ENCODE data around the gene ANKRD34C. TPM values are rescaled to one million over a fixed set of nuclear protein-coding genes. Genes with fewer than 3 reads are reported as not detected.
A peak's percentile ranks its signal among the peaks of the same experiment; 100 is the strongest.
"Not testable (repeated sequence)": the region's sequence is repeated elsewhere in the genome, so short reads cannot be mapped to it uniquely, and the experiment has no call there.

ANKRD34C gene
- total and polyA plus RNA-seq, 4 experiments from 2014 or later: not detected

DNA sequence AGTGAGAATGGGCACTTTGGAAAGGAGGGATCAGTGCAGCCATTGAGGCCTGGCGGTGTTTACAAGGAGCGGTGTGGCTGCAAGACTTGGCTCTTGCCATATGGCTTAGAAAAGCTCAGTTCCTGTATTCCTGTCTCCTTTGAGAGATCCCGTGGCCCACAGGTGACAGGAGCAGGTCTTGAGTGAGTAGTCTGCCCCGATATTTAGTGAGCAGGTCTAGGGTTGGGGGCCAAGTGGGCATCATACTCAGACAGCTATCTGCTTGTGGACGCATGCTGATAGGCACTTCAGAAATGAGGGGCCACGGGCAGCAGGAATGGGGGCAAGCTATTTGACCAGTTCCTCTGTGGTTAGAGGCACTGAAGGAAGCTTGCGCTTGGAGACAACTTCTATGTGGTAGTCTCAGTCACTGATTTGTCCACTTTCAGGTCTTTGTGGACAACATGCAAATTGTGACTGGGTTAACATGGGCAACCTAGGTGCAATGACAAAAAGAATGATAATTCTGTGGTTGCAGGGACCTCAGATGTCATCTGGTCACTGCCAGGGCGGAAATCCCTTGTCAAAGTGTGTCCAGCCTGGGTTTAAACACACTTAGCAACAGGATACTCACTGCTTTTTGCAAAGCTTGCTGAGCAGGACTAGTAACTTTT lies 29.5 kb downstream of the ANKRD34C start:
- Histone ChIP-seq H3K27ac (ENCODE audit: low read depth, low read length) (no peak overlapping the region), H3K4me1 (ENCODE audit: insufficient read depth, low read length) (peaks cover 25% of the 10 kb centered on the region), H3K9me3 (ENCODE audit: control insufficient read depth in 1 of 2, low read length in 2 of 2) (no peaks in the 10 kb centered on the region), H3K27me3 (ENCODE audit: insufficient read depth, low read length) (no peaks in the 10 kb centered on the region), H3K4me3 (ENCODE audit: low read length in 2 of 2) (peak overlapping the region; percentile 45 to 84), H3K36me3 (ENCODE audit: insufficient read depth, low read length) (peaks cover 34% of the 10 kb centered on the region)
- intact Hi-C loops (cut with micrococcal nuclease): no loop called here
- peaks cover 0 to 2% (median 0%) of the 10 kb centered on the region in 8 donors for H3K9me3 Mint-ChIP-seq
- H3K27ac Mint-ChIP-seq: peak overlapping the region in 4 of 7 donors; percentile 69 to 81 (median 77)
- no peak for DNase-seq
- peak overlapping the region; percentile 84 to 90 (median 88) for H3K4me3 Mint-ChIP-seq
- CTCF ChIA-PET (ENCODE audit: partially characterized antibody): interaction anchor here (0.7 kb wide), 1 partner anchor 10 kb away, joined by 3 read pairs; no protein-coding TSS in a partner anchor
- peaks cover 7 to 9% of the 10 kb centered on the region in 2 donors for H3K27me3 Mint-ChIP-seq
- H3K4me1 Mint-ChIP-seq: peaks cover 27 to 51% (median 42%) of the 10 kb centered on the region in 4 donors
- peaks cover 44 to 46% of the 10 kb centered on the region in 2 donors for H3K36me3 Mint-ChIP-seq
- POLR2A ChIA-PET (ENCODE audit: partially characterized antibody): no interaction called here

DNA sequence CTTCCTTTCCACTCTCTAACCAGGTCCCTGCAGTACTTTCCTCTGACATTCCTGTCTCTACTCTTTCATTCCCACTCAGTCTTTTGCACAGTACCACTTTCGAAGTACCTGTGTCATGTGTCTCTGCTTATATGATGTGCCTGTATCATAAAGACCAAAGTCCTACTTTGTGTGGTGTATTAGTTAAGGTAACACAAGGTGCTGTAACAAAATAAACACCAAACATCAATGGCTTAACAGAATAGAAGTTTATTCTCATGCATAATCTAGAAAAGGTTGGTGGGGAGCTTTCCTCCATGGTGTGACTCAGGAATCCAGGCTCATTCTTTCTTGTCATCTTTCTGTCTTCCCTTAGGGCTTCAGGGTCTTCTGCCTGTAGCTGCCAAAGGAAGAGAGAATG lies 31.7 kb downstream of the ANKRD34C start:
- no peak overlapping the region for H3K27ac ChIP-seq (ENCODE audit: low read depth, low read length)
- H3K4me1 Mint-ChIP-seq: peaks cover 39 to 72% (median 51%) of the 10 kb centered on the region in 4 donors
- H3K27me3 ChIP-seq (ENCODE audit: insufficient read depth, low read length): no peaks in the 10 kb centered on the region
- peak overlapping the region in 4 of 8 donors; percentile 29 to 59 (median 50) for H3K4me3 Mint-ChIP-seq
- peaks cover 2 to 4% of the 10 kb centered on the region in 2 donors for H3K27me3 Mint-ChIP-seq
- no peak overlapping the region for H3K4me3 ChIP-seq (ENCODE audit: low read length in 2 of 2)
- peaks cover 65 to 68% of the 10 kb centered on the region in 2 donors for H3K36me3 Mint-ChIP-seq
- ChIA-PET POLR2A (ENCODE audit: partially characterized antibody) (interaction anchor here (0.6 kb wide), 1 partner anchor 17 kb away, joined by 3 read pairs; no protein-coding TSS in a partner anchor), CTCF (ENCODE audit: partially characterized antibody) (interaction anchor here (1.3 kb wide), 1 partner anchor 129 kb away, joined by 3 read pairs; no protein-coding TSS in a partner anchor)
- H3K9me3 ChIP-seq (ENCODE audit: control insufficient read depth in 1 of 2, low read length in 2 of 2): no peaks in the 10 kb centered on the region
- peaks cover 32% of the 10 kb centered on the region for H3K4me1 ChIP-seq (ENCODE audit: insufficient read depth, low read length)
- H3K27ac Mint-ChIP-seq: peak overlapping the region in 1 of 7 donors; percentile 33
- peaks cover 0 to 2% (median 0%) of the 10 kb centered on the region in 8 donors for H3K9me3 Mint-ChIP-seq
- intact Hi-C loops (cut with micrococcal nuclease): no loop called here
- DNase-seq: no peak
- peaks cover 53% of the 10 kb centered on the region for H3K36me3 ChIP-seq (ENCODE audit: insufficient read depth, low read length)

DNA sequence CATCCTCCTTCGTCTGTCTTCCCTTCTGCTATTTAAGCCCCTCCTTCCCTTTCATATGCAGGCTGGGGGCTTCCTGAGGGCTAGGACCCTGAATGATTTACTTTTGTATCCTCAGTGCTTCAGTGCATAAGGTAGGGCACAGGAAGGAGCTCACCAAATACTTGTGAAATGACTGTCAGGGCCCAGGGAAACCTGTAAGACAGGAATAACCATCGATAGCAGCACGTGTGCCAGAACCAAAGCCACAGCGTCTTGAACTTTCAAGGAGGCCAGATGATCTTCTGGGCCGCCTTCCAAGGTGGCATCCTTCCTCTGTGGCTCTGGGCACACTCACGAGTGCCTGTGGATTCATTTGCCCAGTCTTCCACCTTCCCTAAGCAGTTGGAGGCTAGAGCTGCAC lies 32.3 kb downstream of the ANKRD34C start:
- peaks cover 70 to 74% of the 10 kb centered on the region in 2 donors for H3K36me3 Mint-ChIP-seq
- no peak overlapping the region for H3K4me3 Mint-ChIP-seq

DNA sequence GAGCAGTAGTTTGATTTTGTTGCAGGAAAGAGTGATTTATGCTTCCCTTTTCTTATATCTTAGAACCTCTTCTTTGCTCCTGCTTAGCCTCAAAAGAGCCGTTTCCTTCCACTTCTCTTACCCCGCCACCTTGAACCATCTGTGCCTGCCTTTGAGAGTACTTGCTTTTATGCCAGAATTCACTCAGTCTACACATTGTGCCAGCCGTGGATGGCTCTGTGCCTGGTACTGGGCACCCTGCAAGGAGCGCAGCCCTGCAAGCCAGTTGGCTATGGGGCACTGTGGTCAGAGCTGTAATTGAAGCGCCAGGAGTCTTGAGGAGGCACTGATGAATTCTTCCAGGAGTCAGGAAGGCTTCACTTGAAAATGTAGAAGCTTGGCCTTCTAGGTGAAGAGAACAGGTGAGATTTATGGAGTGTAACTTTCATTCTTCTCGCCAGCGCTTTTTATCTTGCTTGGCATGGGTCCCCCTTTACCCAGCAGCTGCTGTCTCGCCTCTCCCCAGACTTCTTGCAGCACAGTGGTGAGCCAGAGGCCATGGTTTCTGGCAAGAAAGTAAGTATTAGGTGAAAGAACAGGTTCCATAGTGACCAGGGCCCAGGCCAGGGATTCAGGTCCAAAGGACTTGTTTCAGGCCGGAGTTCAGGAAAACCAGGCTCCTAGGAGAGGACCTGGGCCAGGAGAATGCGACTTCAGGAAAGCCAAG lies 33.3 kb downstream of the ANKRD34C start:
- no peak overlapping the region for H3K4me3 ChIP-seq (ENCODE audit: low read length in 2 of 2)
- intact Hi-C loops (cut with micrococcal nuclease): no loop called here
- no peak overlapping the region for H3K27ac ChIP-seq (ENCODE audit: low read depth, low read length)
- peaks cover 32% of the 10 kb centered on the region for H3K4me1 ChIP-seq (ENCODE audit: insufficient read depth, low read length)
- Mint-ChIP-seq H3K27me3 (no peaks in the 10 kb centered on the region), H3K27ac (no peak overlapping the region), H3K36me3 (peaks cover 74 to 81% of the 10 kb centered on the region in 2 donors), H3K9me3 (peaks cover 0 to 2% (median 0%) of the 10 kb centered on the region in 8 donors), H3K4me1 (peaks cover 44 to 72% (median 49%) of the 10 kb centered on the region in 4 donors), H3K4me3 (peak overlapping the region in 2 of 8 donors; percentile 20 to 43)
- peaks cover 61% of the 10 kb centered on the region for H3K36me3 ChIP-seq (ENCODE audit: insufficient read depth, low read length)
- ChIA-PET CTCF (ENCODE audit: partially characterized antibody) (interaction anchor here (1.3 kb wide), 1 partner anchor 131 kb away, joined by 3 read pairs; no protein-coding TSS in a partner anchor), POLR2A (ENCODE audit: partially characterized antibody) (no interaction called here)
- H3K9me3 ChIP-seq (ENCODE audit: control insufficient read depth in 1 of 2, low read length in 2 of 2): no peaks in the 10 kb centered on the region
- H3K27me3 ChIP-seq (ENCODE audit: insufficient read depth, low read length): no peaks in the 10 kb centered on the region
- DNase-seq: no peak

More for the DNA sequence above, 32.3 kb downstream of the ANKRD34C start:
- no peak overlapping the region for H3K4me3 ChIP-seq (ENCODE audit: low read length in 2 of 2)
- H3K9me3 Mint-ChIP-seq: peaks cover 0 to 2% (median 0%) of the 10 kb centered on the region in 8 donors
- H3K27ac Mint-ChIP-seq: no peak overlapping the region
- H3K9me3 ChIP-seq (ENCODE audit: control insufficient read depth in 1 of 2, low read length in 2 of 2): no peaks in the 10 kb centered on the region
- H3K27me3 ChIP-seq (ENCODE audit: insufficient read depth, low read length): no peaks in the 10 kb centered on the region
- no peak overlapping the region for H3K27ac ChIP-seq (ENCODE audit: low read depth, low read length)
- H3K4me1 Mint-ChIP-seq: peaks cover 41 to 77% (median 52%) of the 10 kb centered on the region in 4 donors
- POLR2A ChIA-PET (ENCODE audit: partially characterized antibody): no interaction called here
- CTCF ChIA-PET (ENCODE audit: partially characterized antibody): interaction anchor here (1.3 kb wide), 1 partner anchor 130 kb away, joined by 3 read pairs; no protein-coding TSS in a partner anchor
- peaks cover under 1 to 4% of the 10 kb centered on the region in 2 donors for H3K27me3 Mint-ChIP-seq
- peaks cover 56% of the 10 kb centered on the region for H3K36me3 ChIP-seq (ENCODE audit: insufficient read depth, low read length)
- intact Hi-C loops (cut with micrococcal nuclease): no loop called here
- peaks cover 32% of the 10 kb centered on the region for H3K4me1 ChIP-seq (ENCODE audit: insufficient read depth, low read length)
- DNase-seq: no peak

DNA sequence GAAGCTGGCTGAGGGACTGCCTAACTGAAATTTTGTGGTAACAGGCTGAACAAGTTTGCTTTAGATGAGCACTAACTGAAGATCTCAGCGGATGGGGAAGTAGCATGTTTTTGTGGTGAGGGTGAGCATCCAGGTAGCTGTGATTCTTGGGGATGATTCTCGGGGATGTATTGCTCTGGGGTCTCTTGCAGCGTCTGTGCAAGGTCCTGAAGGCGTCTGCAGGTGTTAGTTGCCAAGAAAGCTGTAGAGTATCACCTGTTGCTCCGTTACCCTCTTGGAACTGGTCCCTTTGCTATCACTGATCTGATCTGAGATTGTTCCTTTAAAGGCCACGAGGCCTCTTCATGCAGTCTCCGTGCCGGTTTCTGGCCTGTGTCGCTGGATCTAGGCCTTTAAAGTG lies 34.3 kb downstream of the ANKRD34C start:
- Histone ChIP-seq H3K27me3 (ENCODE audit: insufficient read depth, low read length) (no peaks in the 10 kb centered on the region), H3K4me3 (ENCODE audit: low read length in 2 of 2) (no peak overlapping the region), H3K9me3 (ENCODE audit: control insufficient read depth in 1 of 2, low read length in 2 of 2) (no peaks in the 10 kb centered on the region), H3K4me1 (ENCODE audit: insufficient read depth, low read length) (peaks cover 28% of the 10 kb centered on the region), H3K27ac (ENCODE audit: low read depth, low read length) (no peak overlapping the region), H3K36me3 (ENCODE audit: insufficient read depth, low read length) (peaks cover 72% of the 10 kb centered on the region)
- peaks cover 0 to 2% (median 0%) of the 10 kb centered on the region in 8 donors for H3K9me3 Mint-ChIP-seq
- peak overlapping the region in 1 of 7 donors; percentile 27 for H3K27ac Mint-ChIP-seq
- intact Hi-C loops (cut with micrococcal nuclease): no loop called here
- peaks cover 82 to 89% of the 10 kb centered on the region in 2 donors for H3K36me3 Mint-ChIP-seq
- ChIA-PET CTCF (ENCODE audit: partially characterized antibody) (interaction anchor here (0.9 kb wide), 1 partner anchor 23 kb away, joined by 3 read pairs; no protein-coding TSS in a partner anchor), POLR2A (ENCODE audit: partially characterized antibody) (no interaction called here)
- peaks cover 41 to 68% (median 48%) of the 10 kb centered on the region in 4 donors for H3K4me1 Mint-ChIP-seq
- no peaks in the 10 kb centered on the region for H3K27me3 Mint-ChIP-seq
- no peak for DNase-seq
- peak overlapping the region in 1 of 8 donors; percentile 15 for H3K4me3 Mint-ChIP-seq

DNA sequence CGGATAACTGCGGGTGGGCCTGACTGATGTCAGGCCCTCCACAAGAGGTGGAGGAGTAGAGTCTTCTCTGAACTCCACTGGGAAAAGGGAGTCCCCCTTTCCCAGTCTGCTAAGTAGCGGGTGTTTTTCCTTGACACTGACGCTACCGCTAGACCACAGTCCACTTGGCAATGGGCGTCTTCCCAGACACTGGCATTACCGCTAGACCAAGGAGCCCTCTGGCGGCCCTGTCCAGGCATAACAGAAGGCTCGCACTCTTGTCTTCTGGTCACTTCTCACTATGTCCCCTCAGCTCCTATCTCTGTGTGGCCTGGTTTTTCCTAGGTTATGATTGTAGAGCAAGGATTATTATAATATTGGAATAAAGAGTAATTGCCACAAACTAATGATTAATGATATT lies 37.5 kb downstream of the ANKRD34C start:
- peaks cover 90 to 91% of the 10 kb centered on the region in 2 donors for H3K36me3 Mint-ChIP-seq
- not testable (repeated sequence) for H3K27me3 Mint-ChIP-seq

DNA sequence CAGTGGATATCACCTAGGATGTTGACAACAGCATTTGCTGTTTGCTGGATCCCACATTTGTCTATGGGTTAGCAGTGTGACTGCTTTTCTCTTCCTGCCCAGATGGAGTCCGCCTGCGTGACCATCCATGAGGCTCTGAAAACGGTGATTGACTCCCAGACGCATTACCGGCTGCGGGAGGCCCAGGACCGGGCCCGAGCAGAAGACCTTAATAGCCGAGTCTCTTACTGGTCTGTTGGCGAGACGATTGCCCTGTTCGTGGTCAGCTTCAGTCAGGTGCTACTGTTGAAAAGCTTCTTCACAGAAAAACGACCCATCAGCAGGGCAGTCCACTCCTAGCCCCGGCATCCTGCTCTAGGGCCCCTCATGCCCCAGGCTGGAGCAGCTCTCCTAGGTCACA lies 39.4 kb downstream of the ANKRD34C start:
- Histone ChIP-seq H3K36me3 (ENCODE audit: insufficient read depth, low read length) (peaks cover 62% of the 10 kb centered on the region), H3K27me3 (ENCODE audit: insufficient read depth, low read length) (no peaks in the 10 kb centered on the region), H3K27ac (ENCODE audit: low read depth, low read length) (no peak overlapping the region), H3K4me1 (ENCODE audit: insufficient read depth, low read length) (peaks cover 7% of the 10 kb centered on the region), H3K9me3 (ENCODE audit: control insufficient read depth in 1 of 2, low read length in 2 of 2) (no peaks in the 10 kb centered on the region), H3K4me3 (ENCODE audit: low read length in 2 of 2) (no peak overlapping the region)
- Mint-ChIP-seq H3K4me1 (peaks cover 13 to 28% (median 16%) of the 10 kb centered on the region in 4 donors), H3K27ac (no peak overlapping the region), H3K36me3 (peaks cover 90 to 91% of the 10 kb centered on the region in 2 donors), H3K27me3 (no peaks in the 10 kb centered on the region), H3K4me3 (no peak overlapping the region), H3K9me3 (no peaks in the 10 kb centered on the region)
- POLR2A ChIA-PET (ENCODE audit: partially characterized antibody): no interaction called here
- no peak for DNase-seq
- CTCF ChIA-PET (ENCODE audit: partially characterized antibody): no interaction called here
- intact Hi-C loops (cut with micrococcal nuclease): no loop called here

More for the DNA sequence above, 37.5 kb downstream of the ANKRD34C start:
- H3K4me1 Mint-ChIP-seq: peaks cover 22 to 43% (median 24%) of the 10 kb centered on the region in 4 donors
- H3K9me3 ChIP-seq (ENCODE audit: control insufficient read depth in 1 of 2, low read length in 2 of 2); CTCF ChIA-PET (ENCODE audit: partially characterized antibody); H3K4me3 ChIP-seq (ENCODE audit: low read length in 2 of 2); intact Hi-C loops (cut with micrococcal nuclease); POLR2A ChIA-PET (ENCODE audit: partially characterized antibody); H3K27ac Mint-ChIP-seq; H3K27me3 ChIP-seq (ENCODE audit: insufficient read depth, low read length); H3K27ac ChIP-seq (ENCODE audit: low read depth, low read length); H3K4me1 ChIP-seq (ENCODE audit: insufficient read depth, low read length); DNase-seq; H3K9me3 Mint-ChIP-seq; H3K4me3 Mint-ChIP-seq: not testable (repeated sequence)
- peaks cover 80% of the 10 kb centered on the region for H3K36me3 ChIP-seq (ENCODE audit: insufficient read depth, low read length)

All from CD4-positive, alpha-beta memory T cell (primary cell).